Parathyroid adenoma (tissue), 2 donors: ENCODE results near the gene ZFHX2.

ENCODE experiments used
- H2AFZ ChIP-seq: fragments of 300-600 bp; sonication (generic); one replicate; pipeline ENCODE4 v1.7.0; 2017; ENCODE audit warnings: antibody characterized with exemption, mild to moderate bottlenecking
- H3K27ac ChIP-seq: fragments of 300-600 bp; sonication (generic); one replicate; pipeline ENCODE4 v1.7.0; 2017
- H3K27me3 ChIP-seq: fragments of 300-600 bp; sonication (generic); one replicate; pipeline ENCODE4 v1.7.0; 2017; ENCODE audit warnings: low read length; ENCODE audit not compliant: control insufficient read depth, insufficient read depth
- H3K36me3 ChIP-seq: fragments of 300-600 bp; sonication (generic); one replicate; pipeline ENCODE4 v1.7.0; 2017; ENCODE audit warnings: low read length; ENCODE audit not compliant: control insufficient read depth, insufficient read depth
- H3K4me1 ChIP-seq: fragments of 300-600 bp; sonication (generic); one replicate; pipeline ENCODE4 v1.7.0; 2017; ENCODE audit warnings: control low read depth
- H3K4me2 ChIP-seq: fragments of 300-600 bp; sonication (generic); one replicate; pipeline ENCODE4 v1.7.0; 2017; ENCODE audit warnings: low read length
- H3K4me3 ChIP-seq: fragments of 300-600 bp; sonication (generic); one replicate; pipeline ENCODE4 v1.7.0; 2017; ENCODE audit warnings: low read depth, low read length
- H3K79me2 ChIP-seq: fragments of 300-600 bp; sonication (generic); one replicate; pipeline ENCODE4 v1.7.0; 2017; ENCODE audit warnings: control low read depth
- H3K9ac ChIP-seq: fragments of 300-600 bp; sonication (generic); one replicate; pipeline ENCODE4 v1.7.0; 2017; ENCODE audit warnings: mild to moderate bottlenecking
- H3K9me3 ChIP-seq: fragments of 300-600 bp; sonication (generic); one replicate; pipeline ENCODE4 v1.7.0; 2017; ENCODE audit warnings: low read length; ENCODE audit not compliant: control insufficient read depth
- TF ChIP-seq, protein P1 (sequence below): fragments of 300-600 bp; sonication (generic); IDR thresholded peaks from one replicate; pipeline ENCODE4 v1.7.0; 2017; ENCODE audit warnings: antibody characterized with exemption, mild to moderate bottlenecking
- donor health status: primary hyperparathyroidism.

Gene ZFHX2

DNA sequence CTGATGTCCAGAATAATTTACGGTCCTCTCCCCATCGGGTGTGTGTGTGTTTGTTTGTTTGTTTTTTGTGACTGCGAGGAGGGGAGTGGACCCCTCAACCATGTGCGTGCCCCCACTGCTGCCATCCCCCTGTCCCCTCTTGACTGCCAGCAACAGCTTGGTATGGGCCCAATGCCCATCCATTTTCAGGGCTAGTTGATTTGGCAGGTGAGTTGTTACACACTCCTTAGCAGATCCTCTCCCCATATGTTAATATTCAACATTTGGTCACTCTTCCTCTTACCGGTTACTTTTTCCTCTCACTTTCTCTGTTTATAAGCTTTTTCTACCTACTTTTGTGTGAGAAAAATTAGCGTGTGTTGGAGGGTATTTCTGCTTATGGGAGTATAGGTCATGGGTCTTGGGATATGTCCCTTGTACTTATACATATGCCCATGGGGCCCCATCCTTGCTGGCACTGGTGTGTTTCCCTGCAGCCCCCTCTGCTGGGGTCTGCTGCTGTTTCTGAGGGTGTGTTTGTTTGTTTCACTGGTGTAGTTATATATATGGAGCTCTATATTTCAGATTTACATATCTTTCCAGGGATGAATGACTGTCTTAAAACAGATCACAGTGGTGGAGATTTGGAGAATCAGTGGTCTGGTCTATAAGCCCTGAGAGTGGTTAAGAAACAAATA lies 33.8 kb downstream of the ZFHX2 start:
- H3K4me1 ChIP-seq: peaks cover 14% of the 10 kb centered on the region
- H3K9me3 ChIP-seq: no peaks in the 10 kb centered on the region
- H3K36me3 ChIP-seq: no peaks in the 10 kb centered on the region
- H3K27ac ChIP-seq: no peak overlapping the region
- TF ChIP-seq, protein P1, sequence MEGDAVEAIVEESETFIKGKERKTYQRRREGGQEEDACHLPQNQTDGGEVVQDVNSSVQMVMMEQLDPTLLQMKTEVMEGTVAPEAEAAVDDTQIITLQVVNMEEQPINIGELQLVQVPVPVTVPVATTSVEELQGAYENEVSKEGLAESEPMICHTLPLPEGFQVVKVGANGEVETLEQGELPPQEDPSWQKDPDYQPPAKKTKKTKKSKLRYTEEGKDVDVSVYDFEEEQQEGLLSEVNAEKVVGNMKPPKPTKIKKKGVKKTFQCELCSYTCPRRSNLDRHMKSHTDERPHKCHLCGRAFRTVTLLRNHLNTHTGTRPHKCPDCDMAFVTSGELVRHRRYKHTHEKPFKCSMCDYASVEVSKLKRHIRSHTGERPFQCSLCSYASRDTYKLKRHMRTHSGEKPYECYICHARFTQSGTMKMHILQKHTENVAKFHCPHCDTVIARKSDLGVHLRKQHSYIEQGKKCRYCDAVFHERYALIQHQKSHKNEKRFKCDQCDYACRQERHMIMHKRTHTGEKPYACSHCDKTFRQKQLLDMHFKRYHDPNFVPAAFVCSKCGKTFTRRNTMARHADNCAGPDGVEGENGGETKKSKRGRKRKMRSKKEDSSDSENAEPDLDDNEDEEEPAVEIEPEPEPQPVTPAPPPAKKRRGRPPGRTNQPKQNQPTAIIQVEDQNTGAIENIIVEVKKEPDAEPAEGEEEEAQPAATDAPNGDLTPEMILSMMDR: no peak
- no peak overlapping the region for H3K9ac ChIP-seq
- no peaks in the 10 kb centered on the region for H3K27me3 ChIP-seq
- no peak overlapping the region for H2AFZ ChIP-seq
- H3K4me2 ChIP-seq: no peak overlapping the region
- no peaks in the 10 kb centered on the region for H3K79me2 ChIP-seq
- H3K4me3 ChIP-seq: no peak overlapping the region

DNA sequence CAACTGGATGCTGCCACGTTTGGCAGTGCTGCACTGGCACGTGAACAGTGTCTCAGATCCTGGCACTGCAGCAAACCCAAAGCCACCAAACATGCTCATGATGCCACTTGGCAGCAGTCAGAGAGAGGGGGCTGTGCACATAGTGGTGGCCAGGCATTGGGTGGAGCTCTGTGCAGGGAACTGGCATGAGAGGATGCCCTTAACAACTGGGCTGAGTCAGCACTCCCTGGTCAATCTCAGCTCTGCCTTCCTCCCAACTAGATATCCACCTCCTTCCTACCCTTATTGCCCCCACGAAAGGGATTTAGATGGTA lies 37.0 kb downstream of the ZFHX2 start:
- H3K36me3 ChIP-seq: no peaks in the 10 kb centered on the region
- no peak overlapping the region for H3K4me3 ChIP-seq
- TF ChIP-seq, protein P1: no peak
- no peak overlapping the region for H3K27ac ChIP-seq
- H3K9ac ChIP-seq: no peak overlapping the region
- H3K79me2 ChIP-seq: no peaks in the 10 kb centered on the region
- no peak overlapping the region for H3K4me2 ChIP-seq
- no peaks in the 10 kb centered on the region for H3K27me3 ChIP-seq
- H3K4me1 ChIP-seq: peaks cover 14% of the 10 kb centered on the region
- H2AFZ ChIP-seq: no peak overlapping the region
- H3K9me3 ChIP-seq: no peaks in the 10 kb centered on the region

DNA sequence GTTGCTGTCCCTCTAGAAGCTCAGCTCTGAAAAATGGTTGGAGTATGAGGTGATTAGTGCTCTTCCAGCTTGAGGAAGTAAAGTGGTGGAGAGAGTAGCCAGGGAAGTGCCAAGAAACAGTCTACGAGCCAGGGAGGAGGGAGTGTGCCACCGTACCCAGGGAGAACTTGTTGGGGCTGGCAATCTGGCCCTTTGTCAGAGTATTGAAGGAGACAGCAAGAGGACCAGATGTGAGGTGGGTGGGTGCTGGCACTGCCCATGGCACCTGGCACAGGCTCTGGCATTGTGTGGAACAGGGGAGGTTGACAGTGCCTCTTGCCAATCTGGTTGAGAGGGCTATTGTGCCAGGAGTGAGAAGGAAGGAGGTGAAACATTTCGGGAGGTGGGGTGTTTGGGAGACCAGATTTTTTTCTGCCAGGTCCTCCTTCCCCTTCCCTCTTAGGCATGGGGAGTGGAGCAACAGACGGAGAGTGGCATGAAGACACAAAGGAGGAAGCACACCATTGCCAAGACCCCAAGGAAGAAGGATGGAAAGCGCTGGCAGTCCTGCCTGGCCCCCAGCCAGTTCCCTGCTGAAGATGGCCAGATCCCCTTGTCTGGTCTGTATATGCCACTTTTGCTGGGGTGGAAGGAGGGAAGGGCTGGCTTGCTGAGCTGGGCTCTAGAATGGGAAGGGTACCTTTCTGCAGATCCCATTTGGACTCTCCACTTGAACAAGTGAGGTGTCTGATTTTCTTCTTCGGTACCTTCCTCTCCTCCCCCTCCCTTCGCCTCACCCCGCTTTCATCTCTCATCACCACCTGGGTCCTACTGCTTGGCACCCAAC lies 37.5 kb downstream of the ZFHX2 start:
- H3K79me2 ChIP-seq: no peaks in the 10 kb centered on the region
- H3K27ac ChIP-seq: no peak overlapping the region
- TF ChIP-seq, protein P1: no peak
- no peaks in the 10 kb centered on the region for H3K27me3 ChIP-seq
- H3K9ac ChIP-seq: no peak overlapping the region
- peaks cover 14% of the 10 kb centered on the region for H3K4me1 ChIP-seq
- no peak overlapping the region for H2AFZ ChIP-seq
- H3K36me3 ChIP-seq: no peaks in the 10 kb centered on the region
- H3K4me3 ChIP-seq: no peak overlapping the region
- H3K9me3 ChIP-seq: no peaks in the 10 kb centered on the region
- H3K4me2 ChIP-seq: no peak overlapping the region

DNA sequence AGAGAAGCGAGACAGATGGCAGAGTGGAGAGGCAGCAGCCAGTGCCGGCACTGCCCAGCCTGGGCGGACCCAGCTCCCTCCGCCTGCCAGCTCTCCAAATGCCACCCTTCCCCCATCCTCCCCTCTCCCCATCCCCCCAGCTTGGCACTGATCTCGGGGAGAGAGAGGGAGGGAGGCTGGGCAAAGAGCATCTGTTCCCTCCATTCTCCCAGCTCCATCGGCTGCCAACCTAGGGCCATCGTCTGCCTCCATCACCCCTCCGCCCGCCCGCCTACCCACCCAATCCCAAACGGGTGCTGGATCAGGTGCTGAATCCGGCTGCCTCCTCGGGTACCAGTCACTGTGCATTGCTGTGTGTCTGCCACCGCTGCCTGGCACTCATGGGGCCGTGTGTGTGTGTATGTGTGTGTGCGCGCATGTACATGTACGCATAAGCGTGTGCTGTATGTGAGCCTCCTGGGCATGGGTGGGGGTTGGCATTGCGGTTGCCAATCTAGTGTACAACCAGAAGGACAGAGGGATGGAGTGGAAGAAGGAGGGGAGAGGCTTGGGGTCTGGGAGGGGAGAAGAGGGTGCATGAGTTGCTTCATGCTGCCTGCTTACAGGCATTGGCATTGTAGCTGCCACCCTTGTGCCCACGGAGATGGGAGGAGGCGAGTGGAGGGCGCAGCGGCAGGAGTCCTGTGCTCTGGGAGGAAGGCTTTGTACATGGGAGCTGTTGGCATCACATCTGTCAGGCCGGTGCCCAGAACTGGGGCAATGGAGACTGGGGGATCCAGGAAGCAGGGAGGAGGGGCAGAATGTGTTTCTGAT lies 38.4 kb downstream of the ZFHX2 start:
- Histone ChIP-seq H3K4me1 (peaks cover 7% of the 10 kb centered on the region), H3K36me3 (no peaks in the 10 kb centered on the region), H3K9ac (no peak overlapping the region), H3K9me3 (no peaks in the 10 kb centered on the region), H3K27me3 (no peaks in the 10 kb centered on the region), H3K4me3 (no peak overlapping the region), H3K4me2 (no peak overlapping the region), H2AFZ (no peak overlapping the region), H3K79me2 (no peaks in the 10 kb centered on the region), H3K27ac (no peak overlapping the region)
- TF ChIP-seq, protein P1: no peak
